GM19023 (cell line): ENCODE data around the gene GDI2.

Experiments
- ATAC-seq: cut with Tn5 transposase; IDR thresholded peaks from one replicate; pipeline ENCODE4 v1.9.1; 2021; ENCODE audit warnings: mild to moderate bottlenecking, moderate library complexity; ENCODE audit not compliant: unreplicated experiment

Gene GDI2

DNA sequence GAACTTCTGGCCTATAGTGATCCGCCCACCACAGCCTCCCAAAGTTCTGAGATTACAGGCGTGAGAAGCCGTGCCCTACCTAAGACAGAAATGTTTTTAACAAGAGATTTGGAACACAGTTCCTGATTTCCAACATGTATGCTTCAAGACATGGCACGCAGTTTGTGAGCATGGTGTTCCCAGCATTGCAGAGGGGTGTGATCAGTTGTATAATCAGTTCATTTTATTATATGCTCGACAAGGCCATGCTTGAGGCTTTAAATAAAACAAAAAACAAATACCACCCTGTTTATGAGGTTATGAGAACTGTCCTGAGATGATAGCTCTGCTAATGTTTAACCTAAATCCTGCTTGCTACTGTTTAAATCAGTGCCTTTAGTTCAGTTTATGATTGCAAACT, 68.4 kb downstream of the GDI2 start:
- no peak for ATAC-seq

DNA sequence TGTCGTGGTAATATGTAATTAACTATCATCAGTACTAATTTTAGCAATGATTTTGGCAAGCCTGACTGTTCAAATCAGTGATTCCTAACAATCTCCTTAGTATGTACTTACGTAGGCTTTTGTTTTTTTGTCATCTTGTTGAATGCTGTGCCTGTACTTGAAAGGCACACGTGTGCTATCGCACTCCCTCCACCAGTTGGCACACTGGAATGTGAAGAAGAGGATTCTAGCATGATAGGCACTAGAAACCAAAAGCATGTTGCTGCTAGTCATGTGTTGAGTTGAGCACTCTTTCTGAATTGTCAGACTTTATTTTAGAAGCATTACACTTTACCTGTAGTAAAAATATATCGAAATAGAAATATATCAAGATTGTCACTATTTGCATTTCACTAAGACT, 69.5 kb downstream of the GDI2 start:
- no peak for ATAC-seq

DNA sequence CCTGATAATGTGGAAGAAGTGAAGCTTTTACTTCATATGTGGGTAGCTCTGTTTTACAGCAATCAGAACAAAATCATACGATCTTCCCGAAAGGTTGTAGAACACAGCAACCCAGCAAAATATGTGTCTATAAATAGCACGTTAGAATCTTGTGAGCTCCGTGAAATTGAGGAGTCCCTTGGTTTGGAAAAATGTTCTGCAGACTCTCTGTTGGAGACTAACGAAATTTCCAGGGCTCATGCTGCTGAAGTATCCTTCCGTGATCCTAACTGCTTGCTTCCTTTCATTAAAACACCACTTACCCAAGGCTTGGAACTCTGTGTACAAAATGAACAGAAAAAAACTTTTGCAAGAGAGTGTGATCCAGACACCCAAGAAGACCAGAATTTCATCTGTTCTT, 71.1 kb downstream of the GDI2 start:
- ATAC-seq = no peak

DNA sequence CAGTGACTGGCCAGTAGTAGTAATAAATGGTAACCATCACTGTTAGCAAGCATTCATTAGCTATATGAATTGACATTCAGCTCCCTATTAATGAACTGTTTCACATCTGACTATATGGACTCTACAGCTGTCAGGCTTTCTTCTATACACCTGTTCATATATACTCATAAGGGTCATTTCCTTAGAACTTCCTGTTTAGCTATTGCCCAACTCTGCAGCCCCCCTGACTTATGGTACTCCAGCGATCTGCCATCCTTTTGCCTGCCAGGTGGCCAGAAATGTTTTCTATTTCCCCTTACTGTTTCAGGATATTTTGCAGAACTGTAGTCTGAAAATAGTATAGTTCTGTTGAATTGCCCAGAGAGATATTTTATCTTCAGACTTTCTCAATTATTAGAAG, 72.0 kb downstream of the GDI2 start:
- no peak for ATAC-seq

DNA sequence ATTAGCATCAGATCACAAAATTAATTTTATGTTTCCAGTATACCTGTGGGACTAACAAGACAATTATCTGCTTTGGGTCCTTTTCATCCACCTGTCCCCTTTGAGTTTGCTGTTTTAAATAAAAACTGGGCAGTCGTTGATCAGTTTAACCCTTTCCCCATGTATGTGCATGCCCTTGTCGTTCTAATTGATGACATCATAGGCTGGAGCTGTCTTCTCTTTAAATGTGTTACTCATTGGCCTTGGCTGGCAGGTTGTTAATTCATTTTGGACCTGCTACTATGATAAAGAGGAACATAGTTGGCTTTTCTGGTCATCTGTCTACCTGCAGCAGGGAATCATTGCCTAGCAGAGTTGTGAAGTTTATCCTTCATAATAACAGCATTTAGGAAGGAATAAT, 74.8 kb downstream of the GDI2 start:
- no peak for ATAC-seq

DNA sequence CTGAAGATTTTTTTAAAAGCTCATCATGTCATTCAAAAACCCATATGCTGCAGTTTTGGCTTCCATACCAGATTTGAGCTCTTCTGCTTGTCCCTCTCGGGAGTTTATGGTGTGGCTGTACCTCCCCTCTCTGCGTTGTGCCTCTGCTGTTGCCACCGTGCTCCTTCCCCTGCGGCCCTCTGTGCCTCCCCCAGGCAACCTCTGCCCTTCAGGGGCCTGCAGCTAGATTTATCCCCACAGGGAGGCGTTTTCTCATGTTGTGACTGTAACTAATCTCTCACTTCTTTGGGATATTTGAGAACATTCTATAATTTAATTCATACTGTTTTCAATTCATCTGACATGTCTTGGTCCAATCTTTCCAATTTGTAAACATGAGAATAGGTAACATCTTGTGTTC, 75.9 kb downstream of the GDI2 start:
- ATAC-seq = no peak

DNA sequence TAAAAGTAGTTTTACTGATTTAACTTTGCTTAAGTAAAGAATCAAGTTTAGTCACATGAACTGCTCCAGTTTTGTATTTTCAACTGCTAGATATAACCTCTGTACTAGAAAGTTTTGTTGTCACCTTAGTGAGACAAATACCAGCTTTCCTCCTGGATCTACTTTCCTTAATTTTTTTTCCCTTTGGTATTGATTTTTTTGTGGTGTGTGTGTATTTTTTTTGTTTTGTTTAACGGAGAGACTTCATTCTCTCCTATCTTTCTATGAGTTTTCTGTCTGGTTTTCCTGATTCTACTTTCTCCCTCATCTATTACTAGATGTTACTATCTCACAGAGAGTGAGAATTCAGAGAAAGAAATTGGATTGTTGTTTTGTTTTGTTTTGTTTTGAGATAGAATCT, 76.6 kb downstream of the GDI2 start:
- no peak for ATAC-seq

DNA sequence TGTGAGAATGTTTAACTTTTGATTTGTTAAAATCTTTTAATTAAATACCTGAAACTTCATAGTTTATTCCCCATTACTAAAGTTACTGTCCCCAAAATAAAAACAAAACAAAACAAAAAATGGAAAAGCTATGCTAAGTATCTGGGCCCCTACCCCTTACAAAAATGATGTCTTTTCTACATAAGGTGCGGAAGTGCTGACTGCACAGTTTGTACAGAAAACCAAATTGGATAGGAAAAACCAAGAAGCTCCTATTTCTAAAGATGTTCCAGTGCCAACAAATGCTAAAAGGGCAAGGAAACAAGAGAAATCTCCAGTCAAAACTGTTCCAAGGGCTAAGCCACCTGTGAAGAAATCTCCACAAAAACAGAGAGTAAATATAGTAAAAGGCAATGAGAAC, 78.1 kb downstream of the GDI2 start:
- no peak for ATAC-seq

DNA sequence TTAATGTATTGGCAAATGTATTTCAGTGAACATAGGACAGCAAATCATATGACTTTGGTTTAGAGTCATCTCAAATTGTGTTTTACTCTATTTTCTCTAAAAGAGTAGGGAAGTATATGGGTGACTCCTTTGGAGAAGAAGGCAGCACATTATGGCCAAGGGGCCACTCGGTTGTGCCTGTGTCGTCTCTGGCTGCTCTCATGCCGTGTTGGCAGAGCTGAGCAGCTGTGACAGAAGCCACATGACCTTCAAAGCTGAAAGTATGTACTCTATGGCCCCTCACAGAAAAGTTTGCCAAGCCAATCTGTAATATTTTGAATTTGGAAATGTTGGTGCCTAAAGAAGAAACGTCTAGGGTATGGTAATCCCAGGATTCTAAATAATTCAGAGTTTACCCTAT, 81.1 kb downstream of the GDI2 start:
- no peak for ATAC-seq

DNA sequence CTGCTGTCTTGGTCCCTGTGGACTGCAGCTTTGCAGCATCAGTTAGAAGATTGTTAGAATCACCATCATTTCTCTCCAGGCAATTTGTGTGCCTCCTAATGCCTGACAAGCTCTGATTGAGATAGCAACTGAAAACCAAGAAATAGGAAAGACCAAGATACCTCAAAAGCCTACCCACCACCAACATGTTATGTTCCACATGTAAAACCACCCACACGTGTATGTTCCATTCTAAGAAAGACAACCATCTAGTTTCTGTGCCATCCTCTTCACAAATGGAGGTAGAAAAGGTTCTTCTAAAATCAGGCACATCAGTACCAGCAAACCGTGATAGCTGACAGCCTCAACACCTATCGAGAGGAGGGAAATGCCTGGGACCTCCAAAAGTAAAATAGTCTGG, 81.7 kb downstream of the GDI2 start:
- no peak for ATAC-seq

DNA sequence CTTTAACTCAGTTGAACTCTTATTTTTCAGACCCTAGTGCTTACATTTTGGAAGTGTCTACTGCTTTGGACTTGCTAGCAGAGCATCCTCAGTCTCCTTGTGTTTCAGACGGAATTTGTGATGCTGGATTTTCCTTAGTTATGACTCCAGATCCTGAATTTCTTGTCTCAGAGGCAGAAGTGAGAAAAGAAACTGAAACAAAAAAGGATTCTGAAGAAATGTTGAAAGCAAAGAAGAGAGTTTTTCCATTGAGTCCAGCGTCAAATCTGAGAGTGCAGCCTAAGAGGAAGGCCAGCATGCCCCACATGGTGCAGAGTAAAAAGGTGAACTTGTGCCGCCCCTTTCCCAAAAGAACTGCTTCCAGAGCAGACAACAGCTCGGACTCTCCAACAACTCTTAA, 82.5 kb downstream of the GDI2 start:
- no peak for ATAC-seq

DNA sequence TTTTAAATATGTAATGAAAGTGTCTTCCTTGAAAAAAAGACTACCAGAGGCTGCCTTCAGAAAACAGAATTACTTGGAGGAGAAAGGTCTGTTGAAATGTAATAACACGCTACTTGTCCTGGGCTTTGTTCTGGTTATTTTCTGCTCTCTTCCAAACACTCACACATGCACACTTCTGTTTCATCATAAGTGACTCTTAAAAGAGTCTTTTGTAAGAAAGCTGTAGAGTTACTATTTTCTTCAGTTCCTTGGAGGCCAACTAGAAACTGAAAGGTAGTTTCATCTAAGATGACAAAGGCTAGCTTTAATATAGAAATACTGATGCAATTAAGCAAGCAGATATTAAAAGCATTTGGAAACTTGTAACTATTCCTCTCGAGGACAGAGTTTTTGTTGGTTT, 89.5 kb downstream of the GDI2 start:
- ATAC-seq = no peak

DNA sequence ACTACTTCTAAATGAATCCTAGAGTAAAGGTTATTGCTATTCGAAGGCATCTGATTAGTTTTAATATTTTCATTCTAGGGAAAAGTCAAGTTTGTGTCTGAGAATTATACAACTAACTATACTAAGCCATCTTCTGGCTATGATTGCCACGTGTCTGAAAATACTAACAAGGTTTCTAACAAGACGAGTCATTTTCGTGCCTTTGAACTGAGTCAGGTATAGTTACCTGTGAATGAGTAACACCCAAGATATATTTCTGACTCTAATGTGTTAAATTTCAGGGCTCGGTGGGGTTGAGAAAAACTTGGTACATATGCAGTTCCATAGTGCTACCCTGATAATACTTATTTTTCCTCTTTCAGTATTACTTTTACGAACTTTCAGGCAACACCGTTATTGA, 93.1 kb downstream of the GDI2 start:
- ATAC-seq = no peak

DNA sequence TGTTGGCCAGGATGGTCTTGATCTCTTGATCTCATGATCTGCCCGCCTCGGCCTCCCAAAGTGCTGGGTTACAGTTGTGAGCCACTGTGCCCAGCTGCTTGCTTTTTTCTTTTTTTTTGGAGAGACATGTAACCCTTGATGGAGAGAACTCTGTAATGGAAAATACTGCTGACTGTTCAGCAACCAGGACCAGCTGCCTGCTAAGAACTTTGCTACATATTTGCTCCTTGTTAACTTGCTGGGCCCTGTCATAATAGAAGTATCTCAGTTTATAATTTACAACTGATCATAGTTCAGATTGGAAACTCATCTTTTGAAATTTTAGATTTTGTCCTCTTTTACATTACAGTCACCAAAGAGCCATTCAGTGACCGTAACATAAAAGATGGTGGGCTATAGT, 93.7 kb downstream of the GDI2 start:
- no peak for ATAC-seq
